GM23338 (cell line): Measurements from ENCODE around the gene SPECC1L. TPM values are rescaled to one million over a fixed set of nuclear protein-coding genes. Genes with fewer than 3 reads are reported as not detected.

Source experiments
- ATAC-seq: fragments of 200-7000 bp; cut with Tn5 transposase; 3 replicates; pipeline ENCODE4 v1.9.1; 2020
- DNase-seq: peaks from one replicate; pipeline ENCODE4 v3.0.0-alpha.2; 2015; ENCODE audit warnings: low spot score
- H2AFZ ChIP-seq: fragments of 200-600 bp; sonication (generic); 2 replicates; pipeline ENCODE4 v1.8.0; 2016; ENCODE audit warnings: antibody characterized with exemption, mild to moderate bottlenecking, moderate library complexity
- H3F3A ChIP-seq: fragments of 200-600 bp; sonication (generic); replicated peaks from 2 replicates; pipeline ENCODE4 v1.8.0; 2017; ENCODE audit warnings: antibody characterized with exemption, mixed run types, low read depth
- H3K27ac ChIP-seq: fragments of 200-600 bp; sonication (generic); 2 replicates; pipeline ENCODE4 v1.6.1; 2016; ENCODE audit warnings: low read depth
- H3K27me3 ChIP-seq: fragments of 200-600 bp; sonication (generic); 2 replicates; pipeline ENCODE4 v1.8.0; 2016; ENCODE audit warnings: mild to moderate bottlenecking, mixed run types, moderate library complexity; ENCODE audit not compliant: insufficient read depth
- H3K36me3 ChIP-seq: fragments of 200-600 bp; sonication (generic); 2 replicates; pipeline ENCODE4 v1.8.0; 2016; ENCODE audit warnings: mild to moderate bottlenecking; ENCODE audit not compliant: insufficient read depth
- H3K4me1 ChIP-seq: fragments of 200-600 bp; sonication (generic); 2 replicates; pipeline ENCODE4 v1.8.0; 2016; ENCODE audit warnings: mild to moderate bottlenecking, moderate library complexity; ENCODE audit not compliant: insufficient read depth
- H3K4me2 ChIP-seq: fragments of 200-600 bp; sonication (generic); 2 replicates; pipeline ENCODE4 v1.7.1; 2017; ENCODE audit warnings: mixed run types
- H3K4me3 ChIP-seq: fragments of 200-600 bp; sonication (generic); 2 replicates; pipeline ENCODE4 v1.6.1; 2016; ENCODE audit warnings: mixed run types
- H3K79me2 ChIP-seq: fragments of 200-600 bp; sonication (generic); replicated peaks from 2 replicates; pipeline ENCODE4 v1.8.0; 2017; ENCODE audit warnings: mild to moderate bottlenecking; ENCODE audit not compliant: insufficient read depth
- H3K9me2 ChIP-seq: fragments of 200-600 bp; sonication (generic); 2 replicates; pipeline ENCODE4 v1.8.0; 2017; ENCODE audit not compliant: insufficient read depth
- H4K20me1 ChIP-seq: fragments of 200-600 bp; sonication (generic); replicated peaks from 2 replicates; pipeline ENCODE4 v1.8.0; 2017; ENCODE audit warnings: mild to moderate bottlenecking; ENCODE audit not compliant: insufficient read depth
- H3K27ac Mint-ChIP-seq: 2 replicates; pipeline ENCODE4 v1.8.0; 2020; ENCODE audit warnings: inconsistent platforms, mild to moderate bottlenecking, moderate library complexity, mixed read lengths
- H3K27me3 Mint-ChIP-seq: 3 replicates; pipeline ENCODE4 v1.8.0; 2022; ENCODE audit warnings: low read depth, mild to moderate bottlenecking, moderate library complexity, mixed read lengths, inconsistent platforms; ENCODE audit not compliant: insufficient read depth, poor library complexity
- H3K36me3 Mint-ChIP-seq: 3 replicates; pipeline ENCODE4 v1.8.0; 2021; ENCODE audit warnings: low read depth, mild to moderate bottlenecking, inconsistent platforms, moderate library complexity, mixed read lengths
- H3K4me1 Mint-ChIP-seq: 3 replicates; pipeline ENCODE4 v1.8.0; 2020; ENCODE audit warnings: mild to moderate bottlenecking, inconsistent platforms, mixed read lengths
- H3K4me3 Mint-ChIP-seq: 3 replicates; pipeline ENCODE4 v1.8.0; 2021; ENCODE audit warnings: moderate library complexity, mild to moderate bottlenecking, inconsistent platforms, mixed read lengths
- H3K9me3 Mint-ChIP-seq: 3 replicates; pipeline ENCODE4 v1.8.0; 2020; ENCODE audit warnings: moderate library complexity, mild to moderate bottlenecking, inconsistent platforms, mixed read lengths
- CREB1 ChIP-seq: fragments of 250-450 bp; sonication (Bioruptor Pico); IDR thresholded peaks from 2 replicates; pipeline ENCODE4 v1.5.0; 2020; ENCODE audit warnings: low read depth, mild to moderate bottlenecking, moderate library complexity
- CTCF ChIP-seq, 2 experiments: fragments of 200-600 bp in 1 of 2; sonication (generic) in 1 of 2; conservative IDR thresholded peaks; 2 replicates each; pipeline versions ENCODE4 v1.5.1 to v1.6.1; 2016 to 2017; ENCODE audit warnings: antibody characterized with exemption in 2 of 2, low read depth in 2 of 2, mild to moderate bottlenecking in 2 of 2, moderate library complexity in 1 of 2
- EZH2 ChIP-seq: fragments of 200-600 bp; sonication (generic); IDR thresholded peaks from one replicate; pipeline ENCODE4 v1.8.0; 2017; ENCODE audit warnings: antibody characterized with exemption, mild to moderate bottlenecking, low read depth; ENCODE audit not compliant: unreplicated experiment
- EZH2phosphoT487 ChIP-seq: fragments of 200-600 bp; sonication (generic); IDR thresholded peaks from one replicate; pipeline ENCODE4 v1.8.1; 2018; ENCODE audit warnings: antibody characterized with exemption; ENCODE audit not compliant: unreplicated experiment
- JUNB ChIP-seq: IDR thresholded peaks from one replicate; pipeline ENCODE4 v1.6.1; 2016; ENCODE audit warnings: antibody characterized with exemption; ENCODE audit not compliant: unreplicated experiment
- polyA plus RNA-seq: library from polyadenylated mRNA; unstranded; fragments of >200 nt; fragmentation: Nextera tagmentation; extraction: Ambion mirVana; gene quantifications from 2 replicates; pipeline ENCODE4 v1.2.1, GENCODE V29; 2016
- total RNA-seq: library from RNA; depleted of rRNA; stranded (reverse); fragments of >200 nt; shearing (Covaris generic); gene quantifications from 2 replicates; pipeline ENCODE4 v1.2.3, GENCODE V29; 2014
- TF ChIP-seq, protein P1 (sequence below): IDR thresholded peaks from one replicate; pipeline ENCODE4 v1.6.1; 2018; ENCODE audit warnings: antibody characterized with exemption; ENCODE audit not compliant: unreplicated experiment
- TF ChIP-seq, protein P2 (sequence below): fragments of 250-450 bp; sonication (Bioruptor Pico); IDR thresholded peaks from 2 replicates; pipeline ENCODE4 v1.5.0; 2020; ENCODE audit warnings: mild to moderate bottlenecking, moderate library complexity

The SPECC1L gene
- total and polyA plus RNA-seq, 2 experiments from 2014 or later = 24.3 to 44.7 TPM

- TF ChIP-seq EZH2 = no peak
- TF ChIP-seq, protein P1, sequence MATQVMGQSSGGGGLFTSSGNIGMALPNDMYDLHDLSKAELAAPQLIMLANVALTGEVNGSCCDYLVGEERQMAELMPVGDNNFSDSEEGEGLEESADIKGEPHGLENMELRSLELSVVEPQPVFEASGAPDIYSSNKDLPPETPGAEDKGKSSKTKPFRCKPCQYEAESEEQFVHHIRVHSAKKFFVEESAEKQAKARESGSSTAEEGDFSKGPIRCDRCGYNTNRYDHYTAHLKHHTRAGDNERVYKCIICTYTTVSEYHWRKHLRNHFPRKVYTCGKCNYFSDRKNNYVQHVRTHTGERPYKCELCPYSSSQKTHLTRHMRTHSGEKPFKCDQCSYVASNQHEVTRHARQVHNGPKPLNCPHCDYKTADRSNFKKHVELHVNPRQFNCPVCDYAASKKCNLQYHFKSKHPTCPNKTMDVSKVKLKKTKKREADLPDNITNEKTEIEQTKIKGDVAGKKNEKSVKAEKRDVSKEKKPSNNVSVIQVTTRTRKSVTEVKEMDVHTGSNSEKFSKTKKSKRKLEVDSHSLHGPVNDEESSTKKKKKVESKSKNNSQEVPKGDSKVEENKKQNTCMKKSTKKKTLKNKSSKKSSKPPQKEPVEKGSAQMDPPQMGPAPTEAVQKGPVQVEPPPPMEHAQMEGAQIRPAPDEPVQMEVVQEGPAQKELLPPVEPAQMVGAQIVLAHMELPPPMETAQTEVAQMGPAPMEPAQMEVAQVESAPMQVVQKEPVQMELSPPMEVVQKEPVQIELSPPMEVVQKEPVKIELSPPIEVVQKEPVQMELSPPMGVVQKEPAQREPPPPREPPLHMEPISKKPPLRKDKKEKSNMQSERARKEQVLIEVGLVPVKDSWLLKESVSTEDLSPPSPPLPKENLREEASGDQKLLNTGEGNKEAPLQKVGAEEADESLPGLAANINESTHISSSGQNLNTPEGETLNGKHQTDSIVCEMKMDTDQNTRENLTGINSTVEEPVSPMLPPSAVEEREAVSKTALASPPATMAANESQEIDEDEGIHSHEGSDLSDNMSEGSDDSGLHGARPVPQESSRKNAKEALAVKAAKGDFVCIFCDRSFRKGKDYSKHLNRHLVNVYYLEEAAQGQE = no peak
Observed at GRCh38 chr22:24420072-24420976, 149.7 kb downstream of the SPECC1L start (continued).

GRCh38 chr22:24420977-24421343, 150.3 kb downstream of the SPECC1L start:
- H4K20me1 ChIP-seq = no peaks in the 10 kb centered on the region
- peaks cover 16% of the 10 kb centered on the region for H3K4me1 Mint-ChIP-seq
- H2AFZ ChIP-seq = no peak overlapping the region
- H3K27ac Mint-ChIP-seq = no peak overlapping the region
- H3K4me1 ChIP-seq = peaks cover 8% of the 10 kb centered on the region; the same call in 1 of the 2 replicates
- no peak overlapping the region for H3K4me2 ChIP-seq
- H3K36me3 Mint-ChIP-seq = no peaks in the 10 kb centered on the region
- no peak overlapping the region for H3K4me3 ChIP-seq
- H3K27me3 Mint-ChIP-seq = peaks cover 49% of the 10 kb centered on the region
- H3K9me3 Mint-ChIP-seq = no peaks in the 10 kb centered on the region
- no peaks in the 10 kb centered on the region for H3K36me3 ChIP-seq
- no peaks in the 10 kb centered on the region for H3K9me2 ChIP-seq
- H3F3A ChIP-seq = no peaks in the 10 kb centered on the region
- DNase-seq (no peak), ATAC-seq (no peak)
- no peaks in the 10 kb centered on the region for H3K79me2 ChIP-seq
- no peak overlapping the region for H3K4me3 Mint-ChIP-seq
- no peak overlapping the region for H3K27ac ChIP-seq
- H3K27me3 ChIP-seq = peaks cover 28% of the 10 kb centered on the region
- TF ChIP-seq CTCF (conservative IDR thresholded peaks at IDR 0.05; ENCODE audit: low read depth in 2 of 2) (no peak), CREB1 (no peak), EZH2phosphoT487 (no peak), JUNB (no peak)
- TF ChIP-seq, protein P2, sequence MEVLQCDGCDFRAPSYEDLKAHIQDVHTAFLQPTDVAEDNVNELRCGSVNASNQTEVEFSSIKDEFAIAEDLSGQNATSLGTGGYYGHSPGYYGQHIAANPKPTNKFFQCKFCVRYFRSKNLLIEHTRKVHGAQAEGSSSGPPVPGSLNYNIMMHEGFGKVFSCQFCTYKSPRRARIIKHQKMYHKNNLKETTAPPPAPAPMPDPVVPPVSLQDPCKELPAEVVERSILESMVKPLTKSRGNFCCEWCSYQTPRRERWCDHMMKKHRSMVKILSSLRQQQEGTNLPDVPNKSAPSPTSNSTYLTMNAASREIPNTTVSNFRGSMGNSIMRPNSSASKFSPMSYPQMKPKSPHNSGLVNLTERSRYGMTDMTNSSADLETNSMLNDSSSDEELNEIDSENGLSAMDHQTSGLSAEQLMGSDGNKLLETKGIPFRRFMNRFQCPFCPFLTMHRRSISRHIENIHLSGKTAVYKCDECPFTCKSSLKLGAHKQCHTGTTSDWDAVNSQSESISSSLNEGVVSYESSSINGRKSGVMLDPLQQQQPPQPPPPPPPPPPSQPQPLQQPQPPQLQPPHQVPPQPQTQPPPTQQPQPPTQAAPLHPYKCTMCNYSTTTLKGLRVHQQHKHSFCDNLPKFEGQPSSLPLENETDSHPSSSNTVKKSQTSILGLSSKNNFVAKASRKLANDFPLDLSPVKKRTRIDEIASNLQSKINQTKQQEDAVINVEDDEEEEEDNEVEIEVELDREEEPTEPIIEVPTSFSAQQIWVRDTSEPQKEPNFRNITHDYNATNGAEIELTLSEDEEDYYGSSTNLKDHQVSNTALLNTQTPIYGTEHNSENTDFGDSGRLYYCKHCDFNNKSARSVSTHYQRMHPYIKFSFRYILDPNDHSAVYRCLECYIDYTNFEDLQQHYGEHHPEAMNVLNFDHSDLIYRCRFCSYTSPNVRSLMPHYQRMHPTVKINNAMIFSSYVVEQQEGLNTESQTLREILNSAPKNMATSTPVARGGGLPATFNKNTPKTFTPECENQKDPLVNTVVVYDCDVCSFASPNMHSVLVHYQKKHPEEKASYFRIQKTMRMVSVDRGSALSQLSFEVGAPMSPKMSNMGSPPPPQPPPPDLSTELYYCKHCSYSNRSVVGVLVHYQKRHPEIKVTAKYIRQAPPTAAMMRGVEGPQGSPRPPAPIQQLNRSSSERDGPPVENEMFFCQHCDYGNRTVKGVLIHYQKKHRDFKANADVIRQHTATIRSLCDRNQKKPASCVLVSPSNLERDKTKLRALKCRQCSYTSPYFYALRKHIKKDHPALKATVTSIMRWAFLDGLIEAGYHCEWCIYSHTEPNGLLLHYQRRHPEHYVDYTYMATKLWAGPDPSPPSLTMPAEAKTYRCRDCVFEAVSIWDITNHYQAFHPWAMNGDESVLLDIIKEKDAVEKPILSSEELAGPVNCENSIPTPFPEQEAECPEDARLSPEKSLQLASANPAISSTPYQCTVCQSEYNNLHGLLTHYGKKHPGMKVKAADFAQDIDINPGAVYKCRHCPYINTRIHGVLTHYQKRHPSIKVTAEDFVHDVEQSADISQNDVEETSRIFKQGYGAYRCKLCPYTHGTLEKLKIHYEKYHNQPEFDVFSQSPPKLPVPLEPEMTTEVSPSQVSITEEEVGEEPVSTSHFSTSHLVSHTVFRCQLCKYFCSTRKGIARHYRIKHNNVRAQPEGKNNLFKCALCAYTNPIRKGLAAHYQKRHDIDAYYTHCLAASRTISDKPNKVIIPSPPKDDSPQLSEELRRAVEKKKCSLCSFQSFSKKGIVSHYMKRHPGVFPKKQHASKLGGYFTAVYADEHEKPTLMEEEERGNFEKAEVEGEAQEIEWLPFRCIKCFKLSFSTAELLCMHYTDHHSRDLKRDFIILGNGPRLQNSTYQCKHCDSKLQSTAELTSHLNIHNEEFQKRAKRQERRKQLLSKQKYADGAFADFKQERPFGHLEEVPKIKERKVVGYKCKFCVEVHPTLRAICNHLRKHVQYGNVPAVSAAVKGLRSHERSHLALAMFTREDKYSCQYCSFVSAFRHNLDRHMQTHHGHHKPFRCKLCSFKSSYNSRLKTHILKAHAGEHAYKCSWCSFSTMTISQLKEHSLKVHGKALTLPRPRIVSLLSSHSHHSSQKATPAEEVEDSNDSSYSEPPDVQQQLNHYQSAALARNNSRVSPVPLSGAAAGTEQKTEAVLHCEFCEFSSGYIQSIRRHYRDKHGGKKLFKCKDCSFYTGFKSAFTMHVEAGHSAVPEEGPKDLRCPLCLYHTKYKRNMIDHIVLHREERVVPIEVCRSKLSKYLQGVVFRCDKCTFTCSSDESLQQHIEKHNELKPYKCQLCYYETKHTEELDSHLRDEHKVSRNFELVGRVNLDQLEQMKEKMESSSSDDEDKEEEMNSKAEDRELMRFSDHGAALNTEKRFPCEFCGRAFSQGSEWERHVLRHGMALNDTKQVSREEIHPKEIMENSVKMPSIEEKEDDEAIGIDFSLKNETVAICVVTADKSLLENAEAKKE (CRISPR knock-in tag) = no peak
- TF ChIP-seq, protein P1 = no peak
